ENCODE measurements around the gene PRAF2.

Gene PRAF2

DNA sequence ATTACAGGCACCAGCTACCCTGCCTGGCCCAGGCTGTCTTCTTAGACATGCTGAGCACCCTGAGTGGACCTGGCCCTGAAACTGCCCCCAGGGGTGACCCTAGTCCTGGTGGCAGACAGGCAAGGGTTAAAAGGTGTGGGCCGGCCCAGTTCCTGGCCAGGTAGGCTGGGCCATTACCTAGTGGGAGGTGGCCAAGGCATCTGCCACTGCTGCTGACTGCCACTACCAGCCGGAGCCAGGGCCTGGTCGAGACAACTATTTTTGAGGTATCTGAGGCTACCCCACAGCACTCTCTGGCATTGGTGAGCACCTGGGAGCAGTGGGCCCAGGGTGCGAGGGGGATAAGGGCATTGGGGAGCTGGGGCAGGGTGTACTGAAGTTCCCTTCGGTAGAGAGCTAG is 15.0 kb downstream of the PRAF2 start, which contains the start of gene CCDC120:
TSS of gene CCDC120 (plus strand) at position 206 of the 400 bp plus-strand sequence. CDS start 3,043 bp downstream, outside the sequence.
- peaks cover 14% of the 10 kb centered on the region for H3K79me2 ChIP-seq (ENCODE audit: low read length)
- H3K9me2 ChIP-seq (replicated peaks; ENCODE audit: insufficient read depth, low read length), result no peaks in the 10 kb centered on the region
- H4K20me1 ChIP-seq (ENCODE audit: insufficient read depth, low read length), result no peaks in the 10 kb centered on the region
- TF ChIP-seq EZH2phosphoT487 (IDR thresholded peaks at IDR 0.05; ENCODE audit: low read length) (no peak), EZH2 (optimal IDR thresholded peaks at IDR 0.05; ENCODE audit: low read depth, low read length) (no peak)
- TF ChIP-seq, protein P1, sequence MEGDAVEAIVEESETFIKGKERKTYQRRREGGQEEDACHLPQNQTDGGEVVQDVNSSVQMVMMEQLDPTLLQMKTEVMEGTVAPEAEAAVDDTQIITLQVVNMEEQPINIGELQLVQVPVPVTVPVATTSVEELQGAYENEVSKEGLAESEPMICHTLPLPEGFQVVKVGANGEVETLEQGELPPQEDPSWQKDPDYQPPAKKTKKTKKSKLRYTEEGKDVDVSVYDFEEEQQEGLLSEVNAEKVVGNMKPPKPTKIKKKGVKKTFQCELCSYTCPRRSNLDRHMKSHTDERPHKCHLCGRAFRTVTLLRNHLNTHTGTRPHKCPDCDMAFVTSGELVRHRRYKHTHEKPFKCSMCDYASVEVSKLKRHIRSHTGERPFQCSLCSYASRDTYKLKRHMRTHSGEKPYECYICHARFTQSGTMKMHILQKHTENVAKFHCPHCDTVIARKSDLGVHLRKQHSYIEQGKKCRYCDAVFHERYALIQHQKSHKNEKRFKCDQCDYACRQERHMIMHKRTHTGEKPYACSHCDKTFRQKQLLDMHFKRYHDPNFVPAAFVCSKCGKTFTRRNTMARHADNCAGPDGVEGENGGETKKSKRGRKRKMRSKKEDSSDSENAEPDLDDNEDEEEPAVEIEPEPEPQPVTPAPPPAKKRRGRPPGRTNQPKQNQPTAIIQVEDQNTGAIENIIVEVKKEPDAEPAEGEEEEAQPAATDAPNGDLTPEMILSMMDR (IDR thresholded peaks at IDR 0.05; ENCODE audit: low read length), result no peak
- peak within 1 kb of the TSS; percentile 65 for H3K9ac ChIP-seq (ENCODE audit: low read length)
- peak within 1 kb of the TSS; percentile 74 for H3K4me3 ChIP-seq (ENCODE audit: low read length)
- H3K9me3 ChIP-seq (replicated peaks; ENCODE audit: insufficient read depth, low read length), result no peaks in the 10 kb centered on the region
- peak within 1 kb of the TSS; percentile 73 for H3K4me2 ChIP-seq (ENCODE audit: low read depth, low read length)
- H3K27me3 ChIP-seq (replicated peaks; ENCODE audit: insufficient read depth, low read length), result no peaks in the 10 kb centered on the region
- peak within 1 kb of the TSS; percentile 61 for H2AFZ ChIP-seq (ENCODE audit: low read length)
- peak; percentile 59 for DNase-seq
- no peaks in the 10 kb centered on the region for H3F3A ChIP-seq (ENCODE audit: insufficient read depth, low read length)
- no peaks in the 10 kb centered on the region for H3K4me1 ChIP-seq (ENCODE audit: low read length)
- peak within 1 kb of the TSS; percentile 44; the same call in 1 of the 2 replicates for H3K27ac ChIP-seq (ENCODE audit: low read length)
- no peaks in the 10 kb centered on the region for H3K36me3 ChIP-seq (replicated peaks; ENCODE audit: insufficient read depth, low read length)

DNA sequence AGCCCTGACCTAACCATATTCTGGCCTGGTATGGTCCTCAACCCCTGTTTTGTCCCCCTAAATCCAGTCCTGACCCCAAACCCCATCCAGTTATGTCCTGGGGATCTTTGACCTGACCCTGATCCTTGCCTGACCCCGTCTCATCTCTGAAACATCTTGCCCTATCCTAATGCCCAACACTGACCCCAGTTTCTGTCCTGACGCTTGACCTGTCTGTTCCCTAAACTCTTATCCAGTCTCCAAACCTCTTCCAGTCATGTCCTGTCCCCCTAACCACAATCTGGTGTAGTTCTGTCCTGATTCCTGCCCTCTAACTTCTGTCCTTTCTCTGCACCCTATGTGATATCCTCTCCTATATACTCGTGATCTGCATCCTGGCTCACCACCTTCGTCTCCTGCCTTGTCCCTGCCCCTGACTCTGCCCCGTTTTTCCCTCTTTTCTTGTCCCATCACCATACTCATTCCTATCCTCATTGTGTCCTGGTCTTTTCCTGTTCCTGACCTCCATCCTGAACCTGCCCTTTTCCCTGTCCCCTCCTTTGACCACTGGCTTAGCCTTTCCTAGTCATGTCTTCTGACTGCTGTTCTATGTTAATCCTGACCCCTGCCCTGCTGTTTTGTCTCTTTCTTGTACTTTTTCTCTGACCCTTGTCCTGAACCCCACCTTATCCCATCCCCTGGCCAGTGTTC is 19.6 kb downstream of the PRAF2 start:
- Histone ChIP-seq H3K9me2 (replicated peaks; ENCODE audit: insufficient read depth, low read length) (no peaks in the 10 kb centered on the region), H3K79me2 (ENCODE audit: low read length) (peaks cover 6% of the 10 kb centered on the region), H3F3A (ENCODE audit: insufficient read depth, low read length) (no peaks in the 10 kb centered on the region), H3K27me3 (replicated peaks; ENCODE audit: insufficient read depth, low read length) (no peaks in the 10 kb centered on the region), H3K4me2 (ENCODE audit: low read depth, low read length) (peak overlapping the region; percentile 74; the same call in 1 of the 2 replicates), H4K20me1 (ENCODE audit: insufficient read depth, low read length) (no peaks in the 10 kb centered on the region), H3K27ac (ENCODE audit: low read length) (no peak overlapping the region), H3K9ac (ENCODE audit: low read length) (no peak overlapping the region), H3K4me3 (ENCODE audit: low read length) (peak overlapping the region; percentile 57), H2AFZ (ENCODE audit: low read length) (no peak overlapping the region; the same call in 1 of the 2 replicates), H3K9me3 (replicated peaks; ENCODE audit: insufficient read depth, low read length) (no peaks in the 10 kb centered on the region), H3K4me1 (ENCODE audit: low read length) (no peaks in the 10 kb centered on the region), H3K36me3 (replicated peaks; ENCODE audit: insufficient read depth, low read length) (no peaks in the 10 kb centered on the region)
- TF ChIP-seq, protein P1 (IDR thresholded peaks at IDR 0.05; ENCODE audit: low read length), result no peak
- TF ChIP-seq EZH2phosphoT487 (IDR thresholded peaks at IDR 0.05; ENCODE audit: low read length) (no peak), EZH2 (optimal IDR thresholded peaks at IDR 0.05; ENCODE audit: low read depth, low read length) (no peak)
- no peak for DNase-seq

GRCh38 chrX:49053223-49054072 is 20.4 kb downstream of the PRAF2 start:
- peak; percentile 47 for DNase-seq

More at GRCh38 chrX:49053223-49054072, 20.4 kb downstream of the PRAF2 start:
- TF ChIP-seq EZH2phosphoT487 (IDR thresholded peaks at IDR 0.05; ENCODE audit: low read length) (no peak), EZH2 (optimal IDR thresholded peaks at IDR 0.05; ENCODE audit: low read depth, low read length) (no peak)
- TF ChIP-seq, protein P1 (IDR thresholded peaks at IDR 0.05; ENCODE audit: low read length), result no peak
- Histone ChIP-seq H3K79me2 (ENCODE audit: low read length) (peaks cover 1% of the 10 kb centered on the region; the same call in 1 of the 2 replicates), H3F3A (ENCODE audit: insufficient read depth, low read length) (no peaks in the 10 kb centered on the region), H3K27me3 (replicated peaks; ENCODE audit: insufficient read depth, low read length) (no peaks in the 10 kb centered on the region), H3K9me2 (replicated peaks; ENCODE audit: insufficient read depth, low read length) (no peaks in the 10 kb centered on the region), H3K9ac (ENCODE audit: low read length) (peak overlapping the region; percentile 44; the same call in 1 of the 2 replicates), H3K4me1 (ENCODE audit: low read length) (no peaks in the 10 kb centered on the region), H3K9me3 (replicated peaks; ENCODE audit: insufficient read depth, low read length) (no peaks in the 10 kb centered on the region), H2AFZ (ENCODE audit: low read length) (peak overlapping the region; percentile 72), H3K4me2 (ENCODE audit: low read depth, low read length) (peak overlapping the region; percentile 74), H3K27ac (ENCODE audit: low read length) (no peak overlapping the region), H3K4me3 (ENCODE audit: low read length) (peak overlapping the region; percentile 57), H4K20me1 (ENCODE audit: insufficient read depth, low read length) (no peaks in the 10 kb centered on the region), H3K36me3 (replicated peaks; ENCODE audit: insufficient read depth, low read length) (no peaks in the 10 kb centered on the region)
